Fibroblast of skin of left quadriceps (primary cell): ENCODE data around the gene ASAP2.
"Not testable (repeated sequence)": the region's sequence is repeated elsewhere in the genome, so short reads cannot be mapped to it uniquely, and the experiment has no call there.

ENCODE experiments used
- DNase-seq, 2 experiments: peaks; one replicate each; pipeline ENCODE4 v3.0.0-alpha.2; 2013; ENCODE audit warnings: low read depth in 2 of 2

Gene ASAP2

GRCh38 chr2:9212010-9212635 lies 5.5 kb downstream of the ASAP2 start:
- no peak for DNase-seq

- DNase-seq = no peak
Measured at GRCh38 chr2:9212661-9213411, 6.2 kb downstream of the ASAP2 start.

- no peak for DNase-seq
Measured at GRCh38 chr2:9213477-9214051, 7.0 kb downstream of the ASAP2 start.

- no peak for DNase-seq
Measured at GRCh38 chr2:9214873-9215272, 8.3 kb downstream of the ASAP2 start.

- no peak for DNase-seq
Measured at GRCh38 chr2:9215680-9216079, 9.1 kb downstream of the ASAP2 start.

- DNase-seq = not testable (repeated sequence)
Measured at GRCh38 chr2:9216143-9216542, 9.5 kb downstream of the ASAP2 start.

GRCh38 chr2:9217838-9218770 lies 11.5 kb downstream of the ASAP2 start:
- no peak for DNase-seq

GRCh38 chr2:9219027-9219445 lies 12.4 kb downstream of the ASAP2 start:
- DNase-seq = no peak

- no peak for DNase-seq
Measured at GRCh38 chr2:9220201-9220600, 13.6 kb downstream of the ASAP2 start.

- DNase-seq = no peak
Measured at GRCh38 chr2:9221223-9221622, 14.6 kb downstream of the ASAP2 start.

- DNase-seq = no peak
Measured at GRCh38 chr2:9222239-9222892, 15.8 kb downstream of the ASAP2 start.

- DNase-seq = no peak
Measured at GRCh38 chr2:9222893-9223287, 16.3 kb downstream of the ASAP2 start.

- no peak for DNase-seq
Measured at GRCh38 chr2:9225806-9226205, 19.2 kb downstream of the ASAP2 start.

- DNase-seq = no peak
Measured at GRCh38 chr2:9226458-9227380, 20.1 kb downstream of the ASAP2 start.

- DNase-seq = peak in 1 of 2 experiments; percentile 30
Measured at GRCh38 chr2:9228088-9228751, 21.6 kb downstream of the ASAP2 start.

GRCh38 chr2:9228781-9229469 lies 22.3 kb downstream of the ASAP2 start:
- no peak for DNase-seq

GRCh38 chr2:9229470-9229820 lies 22.8 kb downstream of the ASAP2 start:
- no peak for DNase-seq

GRCh38 chr2:9230051-9230802 lies 23.6 kb downstream of the ASAP2 start:
- no peak for DNase-seq

- no peak for DNase-seq
Measured at GRCh38 chr2:9230881-9231280, 24.3 kb downstream of the ASAP2 start.
